Lower lobe of right lung (tissue), 2 donors: ENCODE results near the gene NID1. TPM values are rescaled to one million over a fixed set of nuclear protein-coding genes. Genes with fewer than 3 reads are reported as not detected.

Experiments used
- ATAC-seq, 2 donors: fragments of 200-7000 bp; cut with Tn5 transposase; one replicate each; pipeline ENCODE4 v1.9.1; 2020 to 2022; ENCODE audit warnings: mild to moderate bottlenecking in 2 of 2, moderate library complexity in 2 of 2
- DNase-seq: peaks from one replicate; pipeline ENCODE4 v3.0.0-alpha.2; 2020
- H3K27ac ChIP-seq: fragments of 200-600 bp; one replicate; pipeline ENCODE4 v1.8.0; 2022
- H3K27me3 ChIP-seq: fragments of 200-600 bp; one replicate; pipeline ENCODE4 v1.8.0; 2022; ENCODE audit warnings: low read depth
- H3K36me3 ChIP-seq: fragments of 200-600 bp; one replicate; pipeline ENCODE4 v1.8.0; 2022; ENCODE audit warnings: mild to moderate bottlenecking
- H3K4me1 ChIP-seq: fragments of 200-600 bp; one replicate; pipeline ENCODE4 v1.8.0; 2022
- H3K4me3 ChIP-seq: fragments of 200-600 bp; one replicate; pipeline ENCODE4 v1.8.0; 2022; ENCODE audit warnings: mild to moderate bottlenecking
- H3K9me3 ChIP-seq: fragments of 200-600 bp; one replicate; pipeline ENCODE4 v1.8.0; 2022
- CTCF ChIP-seq: fragments of 200-600 bp; IDR thresholded peaks from one replicate; pipeline ENCODE4 v1.8.0; 2022; ENCODE audit warnings: antibody characterized with exemption, mild to moderate bottlenecking
- intact Hi-C: fragments of 100-400 bp; cut with DNase I; formaldehyde crosslinking; loops from one replicate; pipeline ENCODE4 v1.11.0; 2022
- total RNA-seq: library from RNA; stranded (reverse); fragmentation: NEBNext Ultra II Directional; extraction: Animal tissue kit (Norgen Biotek cat#: 25700); gene quantifications from one replicate; pipeline ENCODE4 v1.2.1, GENCODE V29; 2021
- donor health status: DM: no; HTN: yes; CAD: no; lungs with severe emphysema.

The NID1 gene
- total RNA-seq, 1 donor from 2014 or later = 46.6 TPM

DNA sequence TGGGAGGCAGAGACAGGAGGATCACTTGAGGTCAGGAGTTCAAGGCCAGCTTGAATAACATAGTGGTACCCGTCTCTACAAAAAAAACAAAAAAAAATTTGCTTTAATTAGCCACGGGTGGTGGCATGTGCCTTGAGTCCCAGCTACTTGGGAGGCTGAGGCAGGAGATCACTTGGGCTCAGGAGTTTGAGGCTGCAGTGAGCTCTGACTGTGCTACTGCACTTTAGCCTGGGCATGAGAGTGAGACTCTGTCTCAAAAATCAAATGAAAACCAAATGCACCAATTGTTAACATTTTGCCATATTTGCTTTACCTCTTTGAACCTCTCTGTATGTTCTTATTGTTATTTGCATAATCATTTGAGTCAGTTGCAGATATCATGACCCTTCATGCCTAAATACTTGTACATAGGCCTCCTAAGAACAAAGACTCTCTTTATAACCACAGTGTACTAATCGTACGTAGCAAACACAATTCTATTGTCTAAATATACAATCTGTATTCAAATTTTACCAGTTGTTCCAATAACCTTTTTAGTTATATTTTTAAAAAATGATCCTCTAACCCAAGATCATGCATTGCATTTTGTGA lies 8.5 kb upstream of the NID1 start:
- H3K27me3 ChIP-seq = no peaks in the 10 kb centered on the region
- intact Hi-C loops = no loop called here
- H3K4me3 ChIP-seq = no peak overlapping the region
- no peak overlapping the region for H3K27ac ChIP-seq
- no peaks in the 10 kb centered on the region for H3K36me3 ChIP-seq
- H3K4me1 ChIP-seq = no peaks in the 10 kb centered on the region
- no peak for TF ChIP-seq CTCF
- ATAC-seq (no peak), DNase-seq (no peak)
- H3K9me3 ChIP-seq = no peaks in the 10 kb centered on the region

DNA sequence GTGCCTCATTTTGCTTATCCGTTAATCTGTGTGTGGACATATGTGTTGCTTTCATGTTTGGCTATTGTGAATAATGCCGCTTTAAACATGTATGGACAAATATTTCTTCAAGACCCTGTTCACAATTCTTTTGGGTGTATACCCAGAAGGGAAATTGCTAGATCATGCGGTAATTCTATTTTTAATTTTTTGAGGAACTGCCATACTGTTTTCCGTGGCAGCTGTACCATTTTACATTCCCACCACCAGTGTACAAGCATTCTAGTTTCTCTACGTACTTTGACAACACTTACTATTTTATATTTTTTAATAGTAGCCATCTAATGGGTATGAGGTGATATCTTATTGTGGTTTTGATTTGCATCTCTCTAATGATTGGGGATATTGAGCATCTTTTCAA lies 7.1 kb upstream of the NID1 start:
- ATAC-seq = no peak

GRCh38 chr1:236070753-236071152 lies 5.9 kb upstream of the NID1 start:
- intact Hi-C loops = no loop called here
- no peaks in the 10 kb centered on the region for H3K36me3 ChIP-seq
- H3K9me3 ChIP-seq = no peaks in the 10 kb centered on the region
- no peak overlapping the region for H3K27ac ChIP-seq
- no peak for TF ChIP-seq CTCF
- H3K4me1 ChIP-seq = peaks cover 10% of the 10 kb centered on the region
- no peak overlapping the region for H3K4me3 ChIP-seq
- ATAC-seq (no peak), DNase-seq (no peak)
- peaks cover under 1% of the 10 kb centered on the region for H3K27me3 ChIP-seq

More for the DNA sequence above, 7.1 kb upstream of the NID1 start:
- intact Hi-C loops = no loop called here
- no peaks in the 10 kb centered on the region for H3K36me3 ChIP-seq
- no peaks in the 10 kb centered on the region for H3K4me1 ChIP-seq
- TF ChIP-seq CTCF = no peak
- H3K4me3 ChIP-seq = no peak overlapping the region
- no peaks in the 10 kb centered on the region for H3K9me3 ChIP-seq
- no peak for DNase-seq
- no peak overlapping the region for H3K27ac ChIP-seq
- H3K27me3 ChIP-seq = no peaks in the 10 kb centered on the region

DNA sequence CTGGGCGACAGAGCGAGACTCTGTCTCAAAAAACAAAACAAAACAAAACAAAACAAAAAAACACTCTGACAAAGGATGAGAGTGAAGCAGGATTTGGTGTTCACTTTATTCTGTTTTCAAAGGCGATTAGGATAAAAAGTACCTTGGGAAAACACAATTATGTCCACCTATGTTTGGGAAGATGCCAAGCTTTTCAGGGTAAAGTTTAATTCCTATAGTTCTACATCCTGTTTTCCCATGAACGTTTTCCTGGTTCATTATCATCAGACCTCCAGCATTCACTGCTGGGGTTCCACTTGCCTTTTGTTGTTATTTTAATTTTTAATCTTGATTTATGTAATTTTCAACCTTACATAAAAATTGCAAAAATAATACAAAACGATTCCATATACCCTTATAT lies 4.9 kb upstream of the NID1 start:
- intact Hi-C loops = no loop called here
- TF ChIP-seq CTCF = no peak
- Histone ChIP-seq H3K27ac (no peak overlapping the region), H3K36me3 (no peaks in the 10 kb centered on the region), H3K9me3 (no peaks in the 10 kb centered on the region), H3K4me1 (peaks cover 20% of the 10 kb centered on the region), H3K27me3 (peaks cover 10% of the 10 kb centered on the region), H3K4me3 (no peak overlapping the region)
- ATAC-seq (no peak), DNase-seq (no peak)

GRCh38 chr1:236067854-236068454 lies 3.1 kb upstream of the NID1 start:
- H3K9me3 ChIP-seq = no peaks in the 10 kb centered on the region
- no peak for ATAC-seq
- H3K4me1 ChIP-seq = peaks cover 36% of the 10 kb centered on the region
- H3K27ac ChIP-seq = no peak overlapping the region
- intact Hi-C loops = no loop called here
- no peaks in the 10 kb centered on the region for H3K36me3 ChIP-seq
- peaks cover 19% of the 10 kb centered on the region for H3K27me3 ChIP-seq
- no peak for DNase-seq
- TF ChIP-seq CTCF = no peak
- H3K4me3 ChIP-seq = no peak overlapping the region
